Smooth muscle cell (in vitro differentiated cells): ENCODE data around the gene COL4A5. TPM values are rescaled to one million over a fixed set of nuclear protein-coding genes. Genes with fewer than 3 reads are reported as not detected.

ENCODE experiments used
- DNase-seq: peaks from one replicate; lab custom pipeline; 2025; ENCODE audit not compliant: unreplicated experiment; lab: John Stamatoyannopoulos, UW
- H2AFZ ChIP-seq: fragments of 200-600 bp; sonication (generic); 2 replicates; pipeline ENCODE4 v1.6.0; 2016; ENCODE audit warnings: antibody characterized with exemption, low read depth, mild to moderate bottlenecking
- H3F3A ChIP-seq: fragments of 200-600 bp; sonication (generic); 2 replicates; pipeline ENCODE4 v1.6.0; 2017; ENCODE audit warnings: antibody characterized with exemption, low read depth
- H3K27ac ChIP-seq: fragments of 200-600 bp; sonication (generic); 2 replicates; pipeline ENCODE4 v1.5.1; 2016; ENCODE audit warnings: low read depth, mild to moderate bottlenecking
- H3K27me3 ChIP-seq: fragments of 200-600 bp; sonication (generic); 2 replicates; pipeline ENCODE4 v1.6.1; 2016; ENCODE audit warnings: low read depth, mild to moderate bottlenecking
- H3K36me3 ChIP-seq: fragments of 200-600 bp; sonication (generic); 2 replicates; pipeline ENCODE4 v1.5.1; 2016; ENCODE audit warnings: low read depth
- H3K4me1 ChIP-seq: fragments of 200-600 bp; sonication (generic); 2 replicates; pipeline ENCODE4 v1.5.1; 2016; ENCODE audit warnings: low read depth
- H3K4me2 ChIP-seq: fragments of 200-600 bp; sonication (generic); 2 replicates; pipeline ENCODE4 v1.6.0; 2016; ENCODE audit warnings: mild to moderate bottlenecking
- H3K4me3 ChIP-seq: fragments of 200-600 bp; sonication (generic); 2 replicates; pipeline ENCODE4 v1.5.1; 2016; ENCODE audit warnings: mild to moderate bottlenecking
- H3K79me2 ChIP-seq: fragments of 200-600 bp; sonication (generic); 2 replicates; pipeline ENCODE4 v1.6.0; 2016; ENCODE audit warnings: low read depth, mild to moderate bottlenecking
- H3K9ac ChIP-seq: fragments of 200-600 bp; sonication (generic); 2 replicates; pipeline ENCODE4 v1.6.0; 2016; ENCODE audit warnings: low read depth
- H3K9me3 ChIP-seq: fragments of 200-600 bp; sonication (generic); replicated peaks from 2 replicates; pipeline ENCODE4 v1.5.1; 2016; ENCODE audit warnings: low read depth
- H4K20me1 ChIP-seq: fragments of 200-600 bp; sonication (generic); 2 replicates; pipeline ENCODE4 v1.6.0; 2016; ENCODE audit warnings: low read depth
- WGBS: methylation state at CpG from one replicate; pipeline ENCODE4 v1.1.7; 2016; ENCODE audit warnings: low lambda C conversion rate; 5-methylcytosine and 5-hydroxymethylcytosine counted together
- polyA plus RNA-seq: library from polyadenylated mRNA; unstranded; fragments of >200 nt; fragmentation: Nextera tagmentation; extraction: Ambion mirVana; gene quantifications from 2 replicates; pipeline ENCODE4 v1.2.1, GENCODE V29; 2016
- total RNA-seq: library from RNA; depleted of rRNA; stranded (reverse); fragments of >200 nt; gene quantifications from 2 replicates; pipeline ENCODE4 v1.2.3, GENCODE V29; 2014
- TF ChIP-seq, protein P1 (sequence below): fragments of 200-600 bp; sonication (generic); IDR thresholded peaks from 2 replicates; pipeline ENCODE4 v1.5.1; 2017; ENCODE audit warnings: borderline replicate concordance, mild to moderate bottlenecking, antibody characterized with exemption; ENCODE audit not compliant: insufficient read depth, poor library complexity, severe bottlenecking

The COL4A5 gene
- total and polyA plus RNA-seq, 2 experiments from 2014 or later: 42.3 to 101 TPM

DNA sequence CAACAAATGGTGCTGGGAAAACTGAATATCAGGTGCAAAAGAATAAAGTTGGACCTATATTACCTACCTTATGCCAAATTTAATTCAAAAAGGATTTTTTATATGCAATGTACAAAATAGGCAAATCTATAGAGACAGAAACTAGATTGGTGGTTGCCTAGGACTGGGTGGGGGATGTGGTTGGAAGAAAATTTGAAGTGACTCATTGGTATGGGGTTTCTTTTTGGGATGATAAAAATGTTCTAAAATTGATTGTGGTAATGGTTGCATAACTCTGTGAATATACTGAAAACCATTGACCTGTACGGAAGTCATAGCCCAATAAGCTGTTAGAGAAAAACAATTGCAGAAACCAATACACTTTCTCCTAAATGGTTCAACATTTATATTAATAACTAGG, 72.1 kb downstream of the COL4A5 start:
- TF ChIP-seq, protein P1, sequence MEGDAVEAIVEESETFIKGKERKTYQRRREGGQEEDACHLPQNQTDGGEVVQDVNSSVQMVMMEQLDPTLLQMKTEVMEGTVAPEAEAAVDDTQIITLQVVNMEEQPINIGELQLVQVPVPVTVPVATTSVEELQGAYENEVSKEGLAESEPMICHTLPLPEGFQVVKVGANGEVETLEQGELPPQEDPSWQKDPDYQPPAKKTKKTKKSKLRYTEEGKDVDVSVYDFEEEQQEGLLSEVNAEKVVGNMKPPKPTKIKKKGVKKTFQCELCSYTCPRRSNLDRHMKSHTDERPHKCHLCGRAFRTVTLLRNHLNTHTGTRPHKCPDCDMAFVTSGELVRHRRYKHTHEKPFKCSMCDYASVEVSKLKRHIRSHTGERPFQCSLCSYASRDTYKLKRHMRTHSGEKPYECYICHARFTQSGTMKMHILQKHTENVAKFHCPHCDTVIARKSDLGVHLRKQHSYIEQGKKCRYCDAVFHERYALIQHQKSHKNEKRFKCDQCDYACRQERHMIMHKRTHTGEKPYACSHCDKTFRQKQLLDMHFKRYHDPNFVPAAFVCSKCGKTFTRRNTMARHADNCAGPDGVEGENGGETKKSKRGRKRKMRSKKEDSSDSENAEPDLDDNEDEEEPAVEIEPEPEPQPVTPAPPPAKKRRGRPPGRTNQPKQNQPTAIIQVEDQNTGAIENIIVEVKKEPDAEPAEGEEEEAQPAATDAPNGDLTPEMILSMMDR: no peak
- Histone ChIP-seq H3K4me2 (no peak overlapping the region), H3K4me3 (no peak overlapping the region), H3K79me2 (peaks cover 20% of the 10 kb centered on the region), H4K20me1 (no peaks in the 10 kb centered on the region), H3K36me3 (no peaks in the 10 kb centered on the region), H3K27ac (no peak overlapping the region), H3K9ac (no peak overlapping the region), H3K9me3 (no peaks in the 10 kb centered on the region), H3F3A (no peaks in the 10 kb centered on the region), H2AFZ (no peak overlapping the region), H3K27me3 (no peaks in the 10 kb centered on the region), H3K4me1 (peaks cover 10% of the 10 kb centered on the region)
- DNase-seq: no peak
- 88% methylated on average over 1 of the region's 1 CpG for WGBS

DNA sequence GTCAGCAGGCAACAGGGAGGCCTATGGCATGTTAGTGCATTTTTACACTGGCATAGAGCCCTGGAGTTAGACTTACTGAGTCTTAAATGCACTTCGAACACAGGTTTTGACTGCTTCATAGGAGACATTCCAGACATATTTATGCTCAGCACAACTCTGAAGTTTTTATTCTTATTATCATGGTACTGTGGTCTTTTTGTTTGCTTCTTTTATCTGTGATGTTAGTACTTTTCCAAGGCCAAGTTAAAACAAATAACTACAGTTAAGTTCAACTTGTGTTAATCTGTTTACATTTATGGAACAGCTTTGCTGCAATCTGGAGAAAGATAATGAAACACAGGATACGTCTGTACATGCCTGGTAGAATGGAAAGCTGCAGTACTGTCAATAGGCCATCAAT, 76.5 kb downstream of the COL4A5 start:
- Histone ChIP-seq H3K79me2 (peaks cover 51% of the 10 kb centered on the region), H3K27ac (peak overlapping the region; percentile 49), H3F3A (no peaks in the 10 kb centered on the region), H2AFZ (no peak overlapping the region), H3K4me3 (no peak overlapping the region), H3K9ac (no peak overlapping the region), H3K27me3 (no peaks in the 10 kb centered on the region), H3K4me2 (peak overlapping the region; percentile 51), H3K9me3 (no peaks in the 10 kb centered on the region), H4K20me1 (no peaks in the 10 kb centered on the region), H3K36me3 (no peaks in the 10 kb centered on the region), H3K4me1 (peaks cover 10% of the 10 kb centered on the region)
- 30% methylated on average over 2 of the region's 2 CpGs for WGBS
- TF ChIP-seq, protein P1: no peak
- no peak for DNase-seq

DNA sequence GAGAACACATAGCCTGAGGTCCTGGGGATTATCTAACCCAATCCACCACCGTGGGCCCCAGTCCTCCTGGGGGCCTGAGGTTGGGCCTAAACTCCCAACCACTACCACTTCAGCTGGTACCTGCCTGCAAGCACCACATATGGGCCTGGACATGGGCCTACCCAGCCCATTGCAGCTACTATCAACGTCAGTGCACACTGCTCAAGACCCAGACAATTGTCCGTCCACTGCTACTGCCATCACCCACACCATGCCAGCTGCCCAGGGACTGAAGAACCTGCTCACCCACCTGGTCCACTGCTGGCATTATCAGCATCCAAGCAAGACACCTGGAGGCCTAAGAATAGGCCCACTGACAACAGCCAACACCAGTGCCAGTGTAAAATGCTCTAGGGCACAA, 88.1 kb downstream of the COL4A5 start:
- no peak for DNase-seq
- H3K79me2 ChIP-seq: peaks cover 39% of the 10 kb centered on the region
- no peaks in the 10 kb centered on the region for H3K27me3 ChIP-seq
- no peaks in the 10 kb centered on the region for H3K4me1 ChIP-seq
- no peak overlapping the region for H3K9ac ChIP-seq
- H3K27ac ChIP-seq: no peak overlapping the region
- TF ChIP-seq, protein P1: no peak
- H3K4me2 ChIP-seq: no peak overlapping the region
- no peaks in the 10 kb centered on the region for H3K36me3 ChIP-seq
- H2AFZ ChIP-seq: no peak overlapping the region
- WGBS: 93% methylated on average over 3 of the region's 3 CpGs
- H4K20me1 ChIP-seq: no peaks in the 10 kb centered on the region
- H3F3A ChIP-seq: no peaks in the 10 kb centered on the region
- H3K4me3 ChIP-seq: no peak overlapping the region
- H3K9me3 ChIP-seq: no peaks in the 10 kb centered on the region

DNA sequence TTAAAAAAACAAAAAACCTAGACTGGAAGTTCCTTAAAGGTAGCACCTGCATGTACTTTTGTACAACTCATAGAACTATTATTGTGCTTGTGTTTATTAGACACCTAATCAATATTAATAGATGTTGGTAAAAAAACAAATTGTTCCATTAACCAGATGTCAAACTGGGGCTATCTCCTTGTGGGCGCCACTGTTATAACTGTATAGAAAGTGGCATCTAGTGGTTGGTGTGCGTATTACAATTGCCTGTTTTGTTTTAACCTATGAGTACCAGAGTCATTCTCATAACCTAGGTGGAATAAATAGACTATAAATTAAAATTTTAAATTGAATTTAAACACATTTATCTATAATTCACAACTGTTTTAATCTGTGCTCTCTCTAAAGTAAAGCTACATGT, 97.4 kb downstream of the COL4A5 start:
- no peak for DNase-seq
- no peak overlapping the region for H3K4me3 ChIP-seq
- TF ChIP-seq, protein P1: peak; percentile 66
- H3K79me2 ChIP-seq: peaks cover 8% of the 10 kb centered on the region
- 18% methylated on average over 2 of the region's 2 CpGs for WGBS
- H4K20me1 ChIP-seq: no peaks in the 10 kb centered on the region
- no peak overlapping the region for H2AFZ ChIP-seq
- H3K9ac ChIP-seq: no peak overlapping the region
- no peaks in the 10 kb centered on the region for H3K4me1 ChIP-seq
- H3K4me2 ChIP-seq: no peak overlapping the region
- no peaks in the 10 kb centered on the region for H3F3A ChIP-seq
- H3K9me3 ChIP-seq: no peaks in the 10 kb centered on the region
- H3K27ac ChIP-seq: no peak overlapping the region
- H3K27me3 ChIP-seq: no peaks in the 10 kb centered on the region
- H3K36me3 ChIP-seq: no peaks in the 10 kb centered on the region
